Jurkat, Clone E6-1 (cell line): Measurements from ENCODE around the gene KMT2A.
A peak's percentile ranks its signal among the peaks of the same experiment; 100 is the strongest.
"Not testable (repeated sequence)": the region's sequence is repeated elsewhere in the genome, so short reads cannot be mapped to it uniquely, and the experiment has no call there.

Experiments used
- DNase-seq: peaks from one replicate; pipeline ENCODE4 v3.0.0-alpha.2; 2011; ENCODE audit warnings: low read depth, low spot score
- H3K4me3 ChIP-seq: 2 replicates; pipeline ENCODE4 v1.5.1; 2011; ENCODE audit warnings: mild to moderate bottlenecking, low read length, control low read depth, moderate library complexity

KMT2A gene

GRCh38 chr11:118434123-118434552 is 2.2 kb upstream of the KMT2A start:
- peak; percentile 92 for DNase-seq
- H3K4me3 ChIP-seq = peak overlapping the region; percentile 86

DNA sequence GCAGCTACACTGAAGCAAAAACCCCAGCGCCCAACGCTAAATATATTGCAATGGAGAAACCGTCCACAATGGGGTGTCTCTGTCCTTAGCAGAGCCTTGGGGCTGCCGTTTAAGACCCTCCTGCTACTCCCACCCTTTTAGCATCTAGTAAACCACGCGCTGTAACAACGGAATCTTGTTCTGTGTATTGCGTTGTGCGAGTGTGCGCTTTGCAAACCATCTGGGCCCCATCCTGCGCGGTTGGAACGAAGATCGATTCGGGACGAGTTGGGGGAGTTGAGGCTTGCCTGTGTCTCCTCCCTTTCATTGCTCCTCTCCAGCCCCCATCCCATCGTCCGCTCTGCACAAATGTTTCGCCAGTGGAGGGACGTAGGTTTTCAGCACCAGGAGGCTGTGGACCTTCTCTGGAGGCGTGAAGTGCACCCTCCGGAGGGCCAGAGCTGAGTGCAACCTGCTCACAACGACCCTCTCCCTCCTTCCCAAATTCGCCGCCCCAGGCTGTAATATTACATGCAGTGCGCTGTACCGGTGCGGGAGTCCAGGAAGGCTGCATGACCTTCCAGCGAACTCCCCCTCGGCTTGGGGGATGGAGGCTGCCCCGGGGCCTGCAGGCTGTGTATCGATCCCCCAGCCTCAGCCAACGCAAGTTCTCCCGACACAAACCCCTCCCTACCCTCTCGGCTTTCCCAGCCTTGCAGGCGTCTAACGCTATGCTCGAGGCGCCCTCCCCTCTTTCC is 1.6 kb upstream of the KMT2A start:
- no peak for DNase-seq
- peak overlapping the region; percentile 86 for H3K4me3 ChIP-seq

DNA sequence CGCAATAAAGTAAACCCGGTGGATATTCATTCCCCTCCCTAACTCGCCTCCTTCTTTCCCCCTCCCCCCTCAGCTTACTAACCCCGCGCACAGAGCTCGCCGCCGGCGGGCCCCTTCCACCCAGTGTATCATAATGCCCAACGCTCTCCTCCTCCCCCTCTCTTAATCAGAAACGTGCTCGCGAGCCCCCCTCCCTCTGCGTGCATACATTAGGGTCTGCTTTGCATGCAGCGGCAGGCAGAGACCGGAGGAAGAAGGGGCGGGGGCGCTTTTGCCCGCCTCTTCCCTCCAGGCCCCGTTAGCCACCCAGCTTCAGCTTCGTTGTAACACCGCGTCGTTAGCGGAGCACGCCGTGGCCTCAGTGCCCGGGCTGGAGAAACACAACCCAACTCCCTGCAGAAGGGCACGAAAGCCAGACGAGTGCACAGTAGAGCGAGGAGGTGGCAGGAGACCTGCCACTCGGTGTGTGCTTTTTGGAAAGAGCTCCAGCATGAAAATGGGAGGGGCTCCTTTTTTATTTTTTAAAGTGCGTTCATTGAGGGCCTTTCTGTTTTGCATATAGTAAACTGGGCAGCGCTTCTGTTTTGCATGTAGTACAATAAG is 901 bp upstream of the KMT2A start:
- peak; percentile 95 for DNase-seq
- H3K4me3 ChIP-seq = peak overlapping the region; percentile 86

GRCh38 chr11:118436639-118437207 is 431 bp downstream of the KMT2A start:
- H3K4me3 ChIP-seq = peak overlapping the region; percentile 82
- DNase-seq = no peak

DNA sequence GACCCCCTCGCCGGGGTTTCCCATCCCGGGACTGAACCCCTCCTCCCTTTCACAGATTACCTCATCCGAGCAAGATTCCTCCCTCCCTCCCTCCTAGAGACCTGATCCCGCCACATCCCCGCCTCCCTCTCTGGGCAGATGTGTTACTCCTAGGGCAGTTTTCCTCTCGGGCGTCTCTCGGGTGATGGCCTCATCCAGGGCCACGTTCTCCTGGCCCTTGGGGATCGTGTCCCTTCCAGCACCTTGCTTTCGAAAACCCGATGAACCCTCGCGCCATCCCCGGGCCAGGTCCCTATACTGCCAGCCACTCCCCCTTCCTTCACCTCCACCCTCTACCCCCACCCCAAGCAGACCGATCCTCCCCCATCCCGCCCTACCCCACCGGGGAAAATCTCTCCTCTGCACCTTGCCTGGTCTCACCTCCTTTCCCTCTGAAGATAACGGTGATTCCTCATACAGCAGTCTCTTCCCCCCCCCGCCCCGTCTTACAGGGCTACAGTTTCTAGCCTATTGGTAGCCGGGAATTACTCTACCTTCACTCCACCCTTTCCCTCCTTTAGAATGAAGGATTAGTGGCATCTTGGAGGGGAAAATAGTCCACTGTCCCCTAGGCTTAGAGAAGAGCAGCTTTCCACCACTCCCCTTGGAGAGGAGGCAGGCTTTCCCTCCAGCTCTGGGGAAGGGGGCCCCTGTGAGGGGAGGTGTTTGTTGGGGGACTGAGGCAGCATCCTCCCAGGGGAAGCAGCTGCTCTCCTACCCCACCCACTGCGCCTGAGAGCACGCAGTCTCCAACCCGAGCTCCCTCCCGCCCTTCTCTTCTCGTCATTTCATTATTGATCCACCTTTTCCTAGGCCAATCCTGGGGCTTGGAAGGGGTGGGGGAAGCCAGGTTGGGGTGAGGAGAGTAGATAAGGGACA is 1.2 kb downstream of the KMT2A start:
- H3K4me3 ChIP-seq = peak overlapping the region; percentile 82
- DNase-seq = no peak

GRCh38 chr11:118438314-118438931 is 2.1 kb downstream of the KMT2A start:
- H3K4me3 ChIP-seq = peak overlapping the region; percentile 82
- DNase-seq = peak; percentile 82

DNA sequence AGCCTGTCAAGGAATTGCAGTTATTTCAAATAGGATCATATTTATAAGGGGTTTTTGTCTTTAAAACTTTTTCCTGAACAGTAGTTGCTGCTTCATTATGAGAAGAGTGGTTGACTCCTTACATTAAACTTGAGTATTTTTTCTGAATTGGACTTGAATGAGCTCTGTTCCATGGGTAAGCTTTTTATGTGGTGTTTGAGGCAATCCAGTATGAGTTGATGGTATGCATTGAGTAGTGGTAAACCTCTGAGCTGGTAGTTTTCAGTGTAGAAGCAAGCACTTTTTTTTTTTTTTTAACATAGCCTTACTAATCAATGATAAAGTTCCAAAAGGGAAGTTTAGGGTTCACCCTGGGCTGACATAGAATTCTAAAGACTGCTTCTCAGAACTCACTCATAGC is 3.4 kb downstream of the KMT2A start:
- peak; percentile 82 for DNase-seq
- no peak overlapping the region for H3K4me3 ChIP-seq

DNA sequence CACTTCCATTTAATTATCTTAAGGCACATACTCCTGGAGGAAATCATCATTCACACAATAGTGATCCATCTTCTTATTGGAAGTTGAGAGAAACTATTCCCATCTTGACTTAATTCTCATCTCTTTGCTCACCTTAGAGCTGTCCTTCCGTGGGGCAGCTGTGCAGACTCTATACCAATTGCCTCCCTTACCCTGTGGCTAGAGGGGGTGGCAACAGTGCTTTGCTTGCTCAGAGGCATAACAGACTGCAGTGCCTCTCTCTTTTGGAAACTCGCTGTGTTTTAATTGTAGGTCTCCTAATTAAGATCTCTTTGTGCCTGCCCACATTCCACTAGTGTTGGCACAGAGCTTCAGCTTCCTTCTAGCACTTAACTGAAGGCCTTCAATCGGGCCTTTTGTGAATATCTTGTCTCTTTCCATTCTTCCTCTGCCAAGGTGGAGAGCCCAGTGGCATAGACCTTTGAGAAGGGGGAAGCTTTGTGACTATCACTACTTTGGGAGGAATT is 5.5 kb downstream of the KMT2A start:
- DNase-seq = no peak

DNA sequence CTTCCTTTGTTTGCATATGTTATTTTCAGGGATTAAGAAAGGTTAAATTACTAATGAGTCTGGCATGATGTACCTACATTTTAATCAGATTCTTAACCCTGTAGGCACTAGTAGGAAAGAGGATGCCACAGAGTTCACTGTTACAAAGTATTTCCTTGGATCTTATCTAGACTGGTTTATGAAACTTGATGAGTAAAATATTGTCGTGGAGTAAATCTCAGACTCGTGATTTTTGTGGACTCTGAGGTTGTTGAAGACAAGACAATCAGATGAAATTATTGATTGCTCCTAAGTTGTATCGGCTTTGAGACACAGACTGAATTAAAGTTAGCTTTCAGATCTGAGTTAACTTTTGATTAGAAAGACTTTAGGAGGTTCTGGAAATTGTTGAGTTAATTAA is 6.0 kb downstream of the KMT2A start:
- DNase-seq = no peak

More for the DNA sequence above, 5.5 kb downstream of the KMT2A start:
- H3K4me3 ChIP-seq = no peak overlapping the region

DNA sequence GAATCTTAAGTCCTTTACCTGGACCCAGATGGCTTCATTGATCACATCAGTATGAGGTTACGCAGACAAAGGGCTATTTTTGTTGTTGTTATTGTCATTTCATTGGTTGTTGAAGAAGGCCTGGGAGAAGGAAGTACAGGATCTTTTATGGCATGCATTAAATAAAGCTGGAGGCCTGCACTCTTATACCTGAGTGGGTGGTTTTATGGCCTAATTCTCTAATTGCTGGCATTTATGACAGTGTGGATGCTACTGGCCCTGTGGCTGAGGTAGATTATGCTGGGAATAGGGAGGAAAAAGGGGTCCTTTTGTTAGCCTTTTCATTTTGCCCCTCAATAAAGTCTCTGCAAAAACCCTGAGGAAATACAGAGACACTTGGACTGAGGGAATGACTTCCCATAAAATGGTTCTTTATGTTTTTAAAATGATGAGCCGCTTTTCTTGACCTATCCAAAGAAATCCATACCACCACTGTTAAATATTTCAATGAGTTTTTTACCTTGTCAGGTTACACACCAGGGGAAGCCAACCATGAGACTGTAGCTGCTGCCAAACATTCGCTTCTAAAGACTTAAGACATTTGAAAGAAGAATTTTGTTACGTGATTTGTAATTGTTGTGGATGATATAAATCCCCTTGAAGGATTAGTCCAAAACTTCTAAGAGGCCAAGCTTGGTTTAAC is 6.8 kb downstream of the KMT2A start:
- no peak overlapping the region for H3K4me3 ChIP-seq
- no peak for DNase-seq

More for the DNA sequence above, 6.0 kb downstream of the KMT2A start:
- no peak overlapping the region for H3K4me3 ChIP-seq

GRCh38 chr11:118443590-118444218 is 7.4 kb downstream of the KMT2A start:
- H3K4me3 ChIP-seq = no peak overlapping the region

DNA sequence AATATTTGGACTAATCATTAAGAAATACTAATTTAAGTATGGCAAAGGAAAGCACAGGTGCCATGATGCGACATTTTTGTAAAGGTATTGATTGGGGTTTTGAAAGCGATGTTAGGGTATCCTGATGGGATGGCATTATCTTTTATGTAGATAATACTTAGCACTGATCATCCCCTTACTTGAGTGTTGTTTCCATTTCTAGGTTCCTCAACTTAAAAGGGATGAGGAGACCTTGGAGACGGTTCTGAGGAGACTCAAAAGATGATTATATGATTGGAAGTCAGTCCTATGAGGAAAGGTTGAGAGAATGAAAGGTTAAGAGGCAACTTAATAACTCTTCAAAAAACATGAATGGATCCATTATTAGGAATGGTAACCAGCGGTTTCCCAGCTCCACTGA is 11.1 kb downstream of the KMT2A start:
- no peak for DNase-seq
- no peak overlapping the region for H3K4me3 ChIP-seq

More at GRCh38 chr11:118443590-118444218, 7.4 kb downstream of the KMT2A start:
- no peak for DNase-seq

DNA sequence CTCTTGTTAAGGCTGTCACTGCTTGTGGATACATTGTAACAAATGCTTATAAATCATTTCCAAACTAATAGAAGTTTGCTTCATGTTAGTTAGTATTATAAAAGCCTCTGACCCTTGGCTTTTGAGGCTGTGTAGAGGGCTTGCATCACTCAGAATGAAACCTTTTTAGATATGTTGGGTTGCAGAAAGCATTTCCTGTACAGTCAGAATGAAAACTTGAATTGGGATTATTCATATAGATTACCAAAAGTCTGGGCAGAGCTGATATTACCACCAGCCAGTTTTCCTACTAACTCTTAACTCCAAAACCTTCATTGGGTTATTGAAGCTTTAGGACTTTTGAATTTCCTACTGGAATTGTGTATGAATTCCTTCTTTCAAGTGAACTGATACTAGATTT is 12.0 kb downstream of the KMT2A start:
- no peak for DNase-seq
- no peak overlapping the region for H3K4me3 ChIP-seq

DNA sequence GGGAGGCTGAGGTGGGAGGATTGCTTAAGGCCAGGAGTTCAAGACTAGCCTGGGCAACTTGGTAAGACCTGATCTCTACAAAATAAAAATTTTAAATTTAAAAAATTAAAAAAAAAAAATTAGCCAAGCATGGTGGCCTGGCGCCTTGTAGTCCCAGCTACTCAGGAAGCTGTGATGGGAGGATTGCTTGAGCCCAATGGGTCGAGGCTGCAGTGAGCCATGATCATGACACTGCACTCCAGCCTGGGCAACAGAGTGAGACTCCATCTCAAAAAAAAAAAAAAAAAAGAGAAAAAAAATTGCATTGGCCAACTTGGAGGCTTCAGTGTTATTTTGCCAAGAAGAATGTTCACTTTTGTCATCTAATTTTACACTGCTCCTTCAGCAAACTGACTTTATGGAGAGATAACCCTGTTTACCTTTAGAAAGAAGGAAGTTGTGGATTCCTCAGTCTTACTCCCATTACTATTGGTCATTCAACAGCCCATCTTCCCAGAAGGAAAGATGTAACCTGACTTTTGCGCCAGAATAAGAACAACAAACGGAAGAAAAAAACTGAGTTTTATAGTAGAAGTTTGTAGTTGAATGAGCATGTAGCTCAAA is 13.1 kb downstream of the KMT2A start:
- no peak for DNase-seq

GRCh38 chr11:118450451-118450850 is 14.2 kb downstream of the KMT2A start:
- no peak for DNase-seq
- H3K4me3 ChIP-seq = no peak overlapping the region

More for the DNA sequence above, 13.1 kb downstream of the KMT2A start:
- no peak overlapping the region for H3K4me3 ChIP-seq

DNA sequence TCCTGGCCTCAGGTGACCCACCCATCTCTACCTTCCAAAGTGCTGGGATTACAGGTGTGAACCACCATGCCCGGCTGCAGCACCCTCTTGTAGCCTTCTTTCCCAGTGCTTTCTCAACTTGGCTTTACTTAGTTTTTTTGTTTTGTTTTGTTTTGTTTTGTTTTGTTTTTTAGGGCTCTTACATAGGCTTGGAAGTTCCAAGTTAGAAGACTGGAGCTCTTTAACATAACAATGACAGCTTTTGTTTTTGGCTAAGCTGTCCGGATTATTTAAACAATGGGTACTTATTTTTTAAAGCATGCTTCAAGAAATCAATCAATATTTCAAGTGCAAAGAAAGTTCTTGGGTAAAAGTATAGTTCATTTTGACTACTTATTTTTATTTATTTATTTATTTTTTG is 25.9 kb downstream of the KMT2A start:
- no peak for DNase-seq
- no peak overlapping the region for H3K4me3 ChIP-seq

DNA sequence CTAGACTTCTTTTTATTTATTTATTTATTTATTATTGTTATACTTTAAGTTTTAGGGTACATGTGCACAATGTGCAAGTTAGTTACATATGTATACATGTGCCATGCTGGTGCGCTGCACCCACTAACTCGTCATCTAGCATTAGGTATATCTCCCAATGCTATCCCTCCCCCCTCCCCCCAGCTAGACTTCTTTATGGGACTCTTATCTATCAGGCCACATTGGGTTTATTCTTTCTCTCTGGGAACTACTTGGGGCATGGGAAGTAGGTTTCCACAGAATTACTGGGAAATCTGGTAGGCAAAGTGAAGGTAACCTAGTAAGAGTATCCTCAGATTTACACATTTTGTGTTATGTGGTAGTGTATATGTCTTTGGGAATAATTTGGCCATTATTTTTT is 32.7 kb downstream of the KMT2A start:
- not testable (repeated sequence) for DNase-seq, H3K4me3 ChIP-seq
